ENCODE data around the gene SYDE1.
A peak's percentile ranks its signal among the peaks of the same experiment; 100 is the strongest.

The SYDE1 gene

GRCh38 chr19:15155296-15155695 lies 48.1 kb downstream of the SYDE1 start:
- H3K4me3 ChIP-seq (ENCODE audit: low read depth, low read length): no peak overlapping the region
- TF ChIP-seq CTCF (IDR thresholded peaks at IDR 0.05; ENCODE audit: low read depth, low read length, missing control alignments): no peak
- no peak for DNase-seq (ENCODE audit: low read depth)

GRCh38 chr19:15156391-15156790 lies 49.2 kb downstream of the SYDE1 start:
- TF ChIP-seq CTCF (IDR thresholded peaks at IDR 0.05; ENCODE audit: low read depth, low read length, missing control alignments): no peak
- DNase-seq (ENCODE audit: low read depth): no peak
- no peak overlapping the region for H3K4me3 ChIP-seq (ENCODE audit: low read depth, low read length)

- DNase-seq (ENCODE audit: low read depth): no peak
- no peak for TF ChIP-seq CTCF (IDR thresholded peaks at IDR 0.05; ENCODE audit: low read depth, low read length, missing control alignments)
- no peak overlapping the region for H3K4me3 ChIP-seq (ENCODE audit: low read depth, low read length)
These were observed 52.0 kb downstream of the SYDE1 start for GRCh38 chr19:15159251-15159650.

- peak; percentile 82 for TF ChIP-seq CTCF (IDR thresholded peaks at IDR 0.05; ENCODE audit: low read depth, low read length, missing control alignments)
- DNase-seq (ENCODE audit: low read depth): no peak
- no peak overlapping the region for H3K4me3 ChIP-seq (ENCODE audit: low read depth, low read length)
These were observed 54.1 kb downstream of the SYDE1 start for GRCh38 chr19:15161028-15161984.

All from GM12864 (cell line).